Panc1 (cell line): ENCODE data around the gene DCHS1.

Experiments
- SIN3A ChIP-seq: IDR thresholded peaks from 2 replicates; pipeline ENCODE4 v1.6.1; 2012; ENCODE audit warnings: low read depth, mild to moderate bottlenecking, low read length, moderate library complexity, borderline replicate concordance; ENCODE audit not compliant: insufficient read depth
- TCF7L2 ChIP-seq: IDR thresholded peaks from 2 replicates; pipeline ENCODE4 v1.6.1; 2011; ENCODE audit warnings: mild to moderate bottlenecking, low read depth, low read length, inconsistent platforms
- TF ChIP-seq, protein P1 (sequence below): fragments of 450-650 bp; IDR thresholded peaks from 2 replicates; pipeline ENCODE4 v1.5.1; 2017; ENCODE audit warnings: mild to moderate bottlenecking

DNA sequence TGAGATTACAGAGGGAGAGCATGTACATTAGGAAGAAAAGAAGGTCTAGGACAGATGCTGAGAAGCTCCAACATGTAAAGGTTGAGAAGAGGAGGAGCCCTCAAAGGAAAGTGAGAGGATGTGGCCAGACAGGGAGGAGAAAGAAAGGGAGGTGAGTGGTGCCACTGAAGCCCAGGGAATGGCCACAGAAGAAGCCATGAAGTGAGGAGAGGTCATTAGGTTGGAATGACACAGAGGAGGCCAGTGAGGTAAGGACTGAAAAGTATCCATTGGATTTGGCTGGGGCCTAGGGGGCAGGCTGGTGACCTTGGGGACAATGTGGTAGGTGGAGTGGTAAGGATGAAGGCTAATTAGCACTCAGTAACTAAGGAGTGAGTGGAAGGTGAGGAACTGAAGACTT, 3.0 kb upstream of the DCHS1 start:
- no peak for TF ChIP-seq SIN3A
- TF ChIP-seq, protein P1, sequence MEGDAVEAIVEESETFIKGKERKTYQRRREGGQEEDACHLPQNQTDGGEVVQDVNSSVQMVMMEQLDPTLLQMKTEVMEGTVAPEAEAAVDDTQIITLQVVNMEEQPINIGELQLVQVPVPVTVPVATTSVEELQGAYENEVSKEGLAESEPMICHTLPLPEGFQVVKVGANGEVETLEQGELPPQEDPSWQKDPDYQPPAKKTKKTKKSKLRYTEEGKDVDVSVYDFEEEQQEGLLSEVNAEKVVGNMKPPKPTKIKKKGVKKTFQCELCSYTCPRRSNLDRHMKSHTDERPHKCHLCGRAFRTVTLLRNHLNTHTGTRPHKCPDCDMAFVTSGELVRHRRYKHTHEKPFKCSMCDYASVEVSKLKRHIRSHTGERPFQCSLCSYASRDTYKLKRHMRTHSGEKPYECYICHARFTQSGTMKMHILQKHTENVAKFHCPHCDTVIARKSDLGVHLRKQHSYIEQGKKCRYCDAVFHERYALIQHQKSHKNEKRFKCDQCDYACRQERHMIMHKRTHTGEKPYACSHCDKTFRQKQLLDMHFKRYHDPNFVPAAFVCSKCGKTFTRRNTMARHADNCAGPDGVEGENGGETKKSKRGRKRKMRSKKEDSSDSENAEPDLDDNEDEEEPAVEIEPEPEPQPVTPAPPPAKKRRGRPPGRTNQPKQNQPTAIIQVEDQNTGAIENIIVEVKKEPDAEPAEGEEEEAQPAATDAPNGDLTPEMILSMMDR: no peak
- no peak for TF ChIP-seq TCF7L2
